Activated CD8-positive, alpha-beta memory T cell treated with anti-CD3 and anti-CD28 coated beads for 36 hours (primary cell): ENCODE measurements around the gene LAD1. TPM values are rescaled to one million over a fixed set of nuclear protein-coding genes. Genes with fewer than 3 reads are reported as not detected.

Experiments used
- CTCF ChIA-PET: fragments of 350-600 bp; sonication (Branson Sonifier 250); formaldehyde crosslinking; loops from one replicate; lab custom pipeline; 2021; ENCODE audit warnings: antibody characterized with exemption; lab: Charles Lee
- POLR2A ChIA-PET: fragments of 350-600 bp; sonication (Branson Sonifier 250); formaldehyde crosslinking; loops from one replicate; lab custom pipeline; 2021; ENCODE audit warnings: antibody characterized with exemption; lab: Charles Lee
- total RNA-seq, 2 experiments: library from RNA; stranded (reverse); gene quantifications; one replicate each; pipeline ENCODE4 v1.2.3, GENCODE V29; 2021

Gene LAD1
- total RNA-seq, result not detected

GRCh38 chr1:201399018-201399351 lies at the start of gene LAD1:
Gene LAD1, minus strand, starts transcription at chr1:201399324. Its CDS starts 18 bp downstream, at chr1:201399306.
- CTCF ChIA-PET, result no interaction called here
- POLR2A ChIA-PET, result no interaction called here

DNA sequence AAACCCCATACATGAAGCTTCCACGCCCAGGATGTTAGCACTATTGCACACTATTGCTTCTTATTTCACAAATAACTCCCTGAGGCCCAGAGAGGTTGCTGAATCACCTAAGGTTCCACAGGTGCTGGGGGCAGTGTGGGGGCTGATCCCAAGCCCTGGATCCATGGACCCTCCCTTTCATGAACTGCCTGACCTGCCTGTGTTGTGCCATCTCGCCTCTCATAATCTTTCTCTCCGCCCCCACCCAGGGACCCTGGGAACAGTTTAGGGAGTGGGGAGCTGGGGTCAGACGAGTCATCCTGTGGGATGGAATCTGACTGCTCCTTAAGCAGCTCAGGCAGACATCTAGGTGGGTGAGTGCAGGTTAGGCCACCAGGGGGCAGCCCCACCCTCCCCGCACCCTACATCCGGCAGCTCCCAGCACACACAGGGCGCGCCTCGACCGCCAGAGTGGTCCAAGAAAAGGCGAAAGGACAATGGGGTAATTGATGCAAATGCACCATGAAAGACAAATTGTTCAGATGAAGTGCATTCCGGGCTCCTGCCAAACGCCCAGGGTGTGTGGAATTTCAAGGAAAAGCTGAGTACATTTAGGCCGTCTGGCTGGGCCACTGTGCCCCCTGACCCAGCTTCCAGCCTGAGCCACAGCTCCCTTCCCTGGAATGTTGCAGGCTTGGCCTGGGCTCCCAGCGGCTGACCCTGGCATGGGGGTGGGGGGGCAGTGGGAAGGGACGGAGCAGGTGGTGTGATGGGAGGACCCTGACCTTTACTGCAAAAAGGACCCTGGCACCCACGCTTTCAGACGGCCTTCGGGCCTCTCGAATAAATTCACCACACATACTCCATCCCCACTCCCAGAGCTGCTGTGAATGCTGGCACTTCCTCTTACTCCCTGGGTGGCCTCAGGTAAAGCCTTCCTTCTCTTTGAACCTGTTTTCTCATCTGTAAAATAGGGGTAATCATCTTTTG lies 49.1 kb upstream of the LAD1 start:
- CTCF ChIA-PET, result interaction anchor here (0.6 to 5.2 kb wide), 13 partner anchors 8 to 252 kb away, joined by 3 to 39 read pairs (median 5); partner anchors contain the start of gene PHLDA3
- POLR2A ChIA-PET, result no interaction called here

DNA sequence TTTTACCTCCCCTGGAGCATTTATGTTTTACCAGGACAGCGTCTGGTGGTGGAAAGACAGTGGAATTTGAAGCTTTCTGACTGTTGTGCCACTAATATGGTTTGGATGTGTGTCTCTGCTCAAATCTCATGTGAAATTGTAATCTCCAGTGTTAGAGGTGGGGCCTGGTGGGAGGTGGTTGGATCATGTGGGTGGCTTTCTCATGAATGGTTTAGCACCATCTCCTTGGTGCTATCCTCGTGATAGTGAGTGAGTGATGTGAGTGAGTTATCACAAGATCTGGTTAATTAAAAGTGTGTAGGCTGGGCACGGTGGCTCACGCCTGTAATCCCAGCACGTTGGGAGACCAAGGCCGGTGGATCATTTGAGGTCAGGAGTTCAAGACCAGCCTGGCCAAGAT lies 46.2 kb upstream of the LAD1 start:
- CTCF ChIA-PET, result no interaction called here

GRCh38 chr1:201444792-201445191 lies 45.7 kb upstream of the LAD1 start:
- POLR2A ChIA-PET, result no interaction called here
- CTCF ChIA-PET, result no interaction called here

More for the DNA sequence above, 46.2 kb upstream of the LAD1 start:
- POLR2A ChIA-PET, result no interaction called here

DNA sequence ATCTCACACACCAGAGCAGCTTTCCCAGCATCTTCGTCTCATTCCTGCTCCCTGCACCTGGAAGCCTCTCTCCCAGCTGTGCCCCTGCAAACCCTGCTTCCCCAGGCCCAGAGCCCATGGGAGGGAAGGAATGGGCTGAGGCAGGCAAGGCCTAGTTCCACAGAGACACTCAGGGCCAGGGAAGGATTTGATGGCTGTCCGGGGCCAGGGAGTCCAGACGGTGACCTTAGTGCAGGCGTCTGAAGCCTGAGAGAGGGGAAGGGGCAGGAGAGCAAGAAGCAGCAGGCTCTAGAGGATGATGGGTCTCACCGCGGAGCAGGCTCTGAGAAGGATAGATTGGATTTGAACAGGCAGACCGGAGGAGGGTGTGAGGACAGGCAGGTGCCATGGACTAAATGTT lies 44.6 kb upstream of the LAD1 start:
- ChIA-PET CTCF (no interaction called here), POLR2A (no interaction called here)

- ChIA-PET POLR2A (no interaction called here), CTCF (interaction anchor here (1.1 to 2.0 kb wide), 3 partner anchors 12 to 76 kb away, joined by 3 to 14 read pairs (median 10); no protein-coding TSS in a partner anchor)
Measured at GRCh38 chr1:201436969-201437368, 37.8 kb upstream of the LAD1 start.

DNA sequence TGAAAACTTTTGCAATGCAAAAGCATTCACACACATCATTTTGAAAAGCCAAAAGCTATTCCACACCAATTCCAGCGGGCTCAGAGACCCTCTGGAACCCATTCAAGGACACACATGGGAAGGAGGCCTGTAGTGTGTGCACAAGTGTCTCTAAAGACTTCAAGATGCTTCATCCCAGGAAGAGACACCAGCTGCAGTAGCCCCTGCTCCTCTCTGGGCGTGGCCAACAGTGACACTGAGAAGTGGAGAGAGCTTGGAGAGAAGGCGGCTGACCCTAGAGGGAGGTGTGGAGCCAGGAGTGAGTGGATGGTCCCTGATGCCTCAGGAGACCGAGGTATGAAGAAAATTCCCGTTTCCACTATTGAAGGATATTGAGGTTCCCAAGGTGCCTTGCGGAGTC lies 37.3 kb upstream of the LAD1 start:
- POLR2A ChIA-PET, result no interaction called here
- CTCF ChIA-PET, result interaction anchor here (0.6 to 2.0 kb wide), 5 partner anchors 12 to 77 kb away, joined by 3 to 14 read pairs (median 4); no protein-coding TSS in a partner anchor

GRCh38 chr1:201434266-201434665 lies 35.1 kb upstream of the LAD1 start:
- ChIA-PET CTCF (interaction anchor here (1.8 to 1.9 kb wide), 2 partner anchors 48 to 78 kb away, joined by 4 to 8 read pairs; no protein-coding TSS in a partner anchor), POLR2A (no interaction called here)

GRCh38 chr1:201433609-201434008 lies 34.5 kb upstream of the LAD1 start:
- POLR2A ChIA-PET, result no interaction called here

DNA sequence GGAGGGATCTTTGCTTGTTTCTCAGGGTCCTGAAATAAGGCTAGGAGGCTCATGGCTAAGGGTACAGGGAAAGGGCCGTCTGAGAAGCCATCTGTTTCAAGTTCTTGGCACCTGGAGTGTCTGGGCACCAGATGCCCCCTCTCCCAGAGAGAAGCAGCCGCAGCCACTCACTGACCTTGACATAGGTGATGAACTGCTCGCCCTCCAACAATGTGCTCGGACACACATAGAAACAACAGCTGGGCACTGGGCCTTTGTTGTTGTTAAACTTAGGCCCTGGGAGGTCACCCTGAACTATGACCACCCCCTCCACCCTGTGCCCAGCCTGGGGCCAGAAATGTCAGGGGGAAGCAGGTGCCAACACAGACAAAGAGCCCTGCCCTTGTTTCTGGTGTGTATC lies 31.7 kb upstream of the LAD1 start:
- ChIA-PET POLR2A (no interaction called here), CTCF (no interaction called here)

More at GRCh38 chr1:201433609-201434008, 34.5 kb upstream of the LAD1 start:
- CTCF ChIA-PET, result interaction anchor here (1.8 to 1.9 kb wide), 2 partner anchors 49 to 79 kb away, joined by 4 to 8 read pairs; no protein-coding TSS in a partner anchor

DNA sequence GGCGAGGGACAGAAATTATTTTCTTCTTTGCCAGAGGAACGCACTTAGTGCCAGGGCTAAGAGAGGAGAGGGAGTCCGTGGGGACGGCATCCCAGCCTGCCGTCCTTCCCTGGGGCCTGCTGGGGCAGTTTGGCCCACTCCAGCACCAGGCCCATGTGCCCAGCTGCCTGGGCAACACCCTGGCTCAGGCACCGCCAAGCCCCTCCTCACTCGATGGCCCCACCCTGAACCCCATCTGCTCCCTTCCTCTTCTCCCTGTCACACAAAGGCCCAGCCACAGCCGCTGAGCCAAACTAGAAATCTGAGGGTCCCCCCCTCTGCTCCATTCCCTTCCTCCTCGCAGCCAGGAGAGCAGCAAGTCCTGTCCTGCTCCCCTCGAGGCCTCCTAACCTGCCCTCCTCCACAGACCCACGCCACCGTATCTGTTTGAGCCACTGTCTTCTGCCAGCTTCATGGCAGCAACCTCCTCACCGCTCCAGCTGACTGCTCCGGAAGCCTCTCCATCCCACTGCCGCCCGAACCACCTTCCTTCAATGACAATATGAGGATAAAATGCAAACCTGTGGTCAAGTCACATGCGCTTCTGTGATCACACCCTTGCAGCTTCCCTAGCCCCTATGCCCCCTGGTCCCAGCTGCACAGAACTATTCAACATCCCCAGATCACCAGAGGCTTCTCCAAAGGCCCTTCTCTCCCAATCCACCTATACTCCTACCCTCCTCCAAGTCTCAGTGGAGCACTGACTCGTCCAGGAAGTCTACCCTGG lies 30.8 kb upstream of the LAD1 start:
- POLR2A ChIA-PET, result no interaction called here
- CTCF ChIA-PET, result no interaction called here

DNA sequence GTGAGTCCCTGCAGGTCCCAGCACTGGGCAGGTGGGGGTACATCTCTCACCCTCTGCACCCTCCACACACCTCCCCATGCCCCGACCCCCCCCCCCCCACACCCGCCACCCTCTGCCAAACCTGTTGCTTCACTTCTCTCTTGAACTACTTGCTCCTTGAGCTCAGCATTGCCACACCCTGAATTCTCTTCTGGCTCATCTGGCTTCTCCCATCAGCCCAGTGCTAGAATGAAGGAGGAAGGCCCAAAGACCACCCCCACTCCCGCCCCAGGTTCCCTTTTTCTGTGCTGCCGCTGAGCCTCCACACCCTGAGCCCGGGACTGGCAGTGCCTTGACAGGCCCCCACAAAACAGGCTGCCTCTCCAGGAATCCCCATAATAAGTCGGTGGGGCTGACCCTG lies 28.8 kb upstream of the LAD1 start:
- ChIA-PET CTCF (no interaction called here), POLR2A (interaction anchor here (0.6 kb wide), 1 partner anchor 10 kb away, joined by 5 read pairs; no protein-coding TSS in a partner anchor)

DNA sequence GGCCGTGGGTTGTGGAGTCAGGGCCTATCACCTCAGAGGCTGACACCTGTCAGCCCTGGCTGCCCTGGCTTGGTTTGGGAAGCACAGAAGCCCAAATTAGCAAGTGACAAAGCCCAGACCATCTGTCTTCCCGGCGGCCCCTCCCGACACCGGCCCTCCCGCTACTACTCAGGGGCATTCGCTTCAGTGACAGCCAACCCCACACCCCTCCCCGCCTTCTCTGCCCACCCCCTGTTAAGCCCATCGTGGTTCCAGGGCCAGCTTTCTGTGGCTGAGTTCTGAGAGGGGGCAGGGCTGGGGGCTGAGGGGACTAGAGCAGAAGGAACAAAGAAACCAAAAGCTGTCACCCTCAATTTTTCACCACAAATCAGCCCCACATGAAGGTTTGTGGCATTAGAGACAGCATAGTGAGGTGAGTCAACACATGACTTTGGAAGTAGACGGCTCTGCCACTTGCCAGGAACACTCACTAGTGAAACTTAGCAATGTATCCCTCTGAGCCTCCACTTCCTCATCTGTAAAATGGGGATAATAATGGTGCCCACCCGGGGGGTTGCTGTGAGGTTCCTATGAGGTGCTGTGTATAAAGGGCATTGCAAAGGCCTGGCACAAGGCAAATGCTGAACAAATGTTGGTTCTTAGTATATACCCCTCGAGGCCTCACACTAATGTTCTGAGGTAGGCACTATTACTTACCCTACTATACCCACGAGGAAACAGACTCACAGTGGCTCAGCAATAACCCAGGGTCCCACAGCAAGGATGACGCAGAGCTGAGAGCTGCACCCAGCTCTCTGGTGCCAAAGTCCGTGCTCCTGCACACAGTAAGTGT lies 27.6 kb upstream of the LAD1 start:
- CTCF ChIA-PET, result interaction anchor here (0.7 kb wide), 1 partner anchor 9 kb away, joined by 3 read pairs; no protein-coding TSS in a partner anchor
- POLR2A ChIA-PET, result no interaction called here

DNA sequence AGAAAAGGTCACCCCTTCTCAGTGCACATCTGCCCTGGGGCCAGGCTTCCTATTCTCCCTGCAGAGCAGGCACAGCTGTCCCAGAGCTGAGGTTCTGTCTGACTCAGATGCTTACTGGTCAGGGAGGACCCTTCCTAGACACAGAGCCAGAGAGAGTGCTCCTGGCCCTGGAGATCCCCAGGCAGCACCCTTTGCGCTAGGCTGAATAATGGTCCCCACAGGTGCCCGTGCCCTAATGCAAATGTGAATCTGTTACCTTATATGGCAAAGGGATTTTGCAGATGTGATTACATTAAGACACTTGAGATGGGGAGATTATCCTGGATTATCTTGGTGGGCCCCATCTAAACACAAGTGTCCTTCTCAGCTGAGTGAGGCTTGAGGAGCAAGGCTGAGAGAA lies 25.0 kb upstream of the LAD1 start:
- POLR2A ChIA-PET, result no interaction called here
- CTCF ChIA-PET, result no interaction called here

DNA sequence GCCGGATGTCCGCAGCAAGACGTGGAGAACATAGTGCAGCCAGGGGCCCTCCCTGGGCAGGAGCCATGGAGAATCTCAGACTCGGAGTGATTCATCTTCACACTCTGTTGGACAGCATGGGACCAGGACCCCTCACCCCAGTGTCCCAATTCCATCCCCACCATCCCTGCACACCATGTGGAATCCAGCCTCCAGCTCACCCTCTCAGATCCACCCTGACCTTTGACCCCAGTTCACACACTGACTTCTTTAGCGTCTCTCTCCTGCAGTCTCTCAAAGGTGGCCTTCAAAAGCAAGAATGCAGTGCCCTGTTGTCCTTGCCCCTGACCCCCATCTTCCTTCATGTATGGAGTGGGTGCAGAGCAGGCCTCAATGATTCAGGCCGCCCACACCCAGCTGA lies 24.5 kb upstream of the LAD1 start:
- ChIA-PET CTCF (no interaction called here), POLR2A (no interaction called here)

DNA sequence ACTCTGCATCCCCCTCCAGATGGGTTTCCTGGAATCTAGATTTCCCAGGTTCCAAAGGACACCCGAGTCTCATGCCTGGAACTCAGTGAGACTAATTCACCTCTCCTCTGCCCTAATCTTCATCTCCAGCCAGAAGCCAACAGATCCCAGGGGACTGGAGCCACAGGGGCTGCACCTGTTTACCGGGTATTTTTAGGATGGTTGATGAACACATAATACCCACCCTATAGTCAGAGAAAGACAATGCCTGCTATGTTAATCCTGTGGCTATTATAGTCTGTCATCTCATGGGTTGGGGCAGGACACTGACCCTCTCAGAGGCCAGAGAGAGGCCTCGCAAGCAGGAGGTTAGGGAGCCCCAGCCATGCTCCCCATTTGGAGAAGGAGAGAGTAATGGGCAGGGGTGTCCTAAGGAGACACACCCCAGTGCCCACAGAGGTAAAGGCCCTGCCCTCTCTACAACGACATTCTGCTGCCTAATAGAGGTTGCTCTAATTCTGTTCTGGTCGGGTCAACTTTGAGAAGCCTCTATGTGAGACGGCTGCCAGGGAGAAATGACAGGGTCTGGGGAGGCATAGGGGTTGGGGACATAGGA lies 23.4 kb upstream of the LAD1 start:
- POLR2A ChIA-PET, result no interaction called here
- CTCF ChIA-PET, result no interaction called here

DNA sequence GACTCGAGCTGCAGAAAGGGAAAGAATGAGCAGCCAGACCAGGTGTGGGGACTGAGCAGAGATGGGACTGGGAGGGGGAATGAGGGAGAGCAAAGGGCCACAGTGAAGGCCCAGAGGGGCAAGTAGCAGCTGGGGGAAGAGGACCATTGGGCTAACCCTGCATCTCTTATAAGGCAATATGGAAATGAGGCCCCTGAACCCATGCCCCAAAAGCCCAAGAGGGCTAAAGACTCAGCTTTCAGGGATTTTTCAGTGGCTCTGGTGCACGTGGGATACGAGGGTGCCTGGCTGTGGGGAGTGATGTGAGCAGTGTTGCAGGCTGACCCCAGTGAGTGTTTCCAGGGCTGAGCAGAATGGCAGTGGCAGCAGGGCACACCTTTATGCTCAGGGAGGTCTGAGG lies 22.9 kb upstream of the LAD1 start:
- POLR2A ChIA-PET, result no interaction called here
- CTCF ChIA-PET, result no interaction called here

DNA sequence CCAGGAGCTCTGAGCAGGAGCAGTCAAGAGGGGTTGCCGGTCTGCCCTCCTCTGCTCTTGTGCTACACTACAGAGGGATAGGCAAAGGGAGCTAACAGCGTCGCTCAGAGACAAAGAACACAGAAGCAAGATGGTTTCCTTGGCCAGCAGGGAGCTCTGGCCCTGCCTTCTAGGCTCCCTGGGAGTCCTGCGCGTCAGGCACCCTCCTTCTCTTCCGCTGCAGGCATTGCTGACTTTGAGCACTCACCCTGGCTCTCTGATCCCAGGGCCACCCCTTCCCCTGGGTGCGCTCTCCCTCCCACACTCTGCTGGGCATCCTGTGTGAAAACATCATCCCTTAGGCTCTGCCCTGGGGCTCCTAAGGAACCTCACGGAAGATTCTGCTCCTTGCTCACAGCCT lies 21.9 kb upstream of the LAD1 start:
- CTCF ChIA-PET, result no interaction called here

DNA sequence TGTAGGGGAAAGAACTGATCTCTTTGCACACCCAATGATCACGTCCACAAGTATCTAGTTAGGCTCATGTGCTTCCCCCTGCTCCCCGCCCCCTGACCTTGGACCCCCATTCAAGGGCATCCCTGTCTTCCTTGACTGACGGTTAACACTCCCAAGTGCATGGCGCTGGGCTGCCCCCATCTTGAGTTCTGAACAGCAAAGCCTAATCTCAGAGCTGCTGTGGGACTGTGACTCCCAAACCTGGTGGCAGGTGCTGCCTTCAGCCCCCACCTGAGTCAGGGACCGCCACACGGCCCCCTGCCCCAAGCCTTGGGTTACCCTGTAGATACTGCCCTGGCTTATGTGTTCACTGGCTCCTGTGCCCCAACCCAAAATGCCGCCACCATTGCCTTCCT lies 21.5 kb upstream of the LAD1 start:
- POLR2A ChIA-PET, result no interaction called here
- CTCF ChIA-PET, result interaction anchor here (1.5 kb wide), 1 partner anchor 283 kb away, joined by 3 read pairs; no protein-coding TSS in a partner anchor

More for the DNA sequence above, 21.9 kb upstream of the LAD1 start:
- POLR2A ChIA-PET, result no interaction called here
